Measurements from ENCODE around the gene SERPINB5.

SERPINB5 gene

DNA sequence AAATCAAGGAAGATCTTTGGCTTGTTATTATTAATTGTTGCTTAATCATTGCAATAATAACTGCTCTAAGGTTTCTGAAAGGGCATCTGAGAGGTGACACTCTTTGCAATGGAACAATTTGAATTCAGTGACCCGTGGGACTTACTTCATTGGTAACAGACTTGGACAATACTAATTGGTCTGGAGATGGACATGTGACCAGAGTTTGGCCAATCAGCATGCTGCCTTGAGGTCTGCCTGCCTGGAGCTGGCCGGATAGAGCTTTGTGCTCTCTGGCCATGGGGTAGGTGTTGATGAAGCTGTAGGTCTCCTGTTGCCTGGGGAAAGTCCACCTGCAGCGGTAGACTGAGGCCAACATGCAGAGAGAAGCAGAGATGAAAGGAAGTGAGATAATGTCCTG, 30.5 kb upstream of the SERPINB5 start:
- H3K9me3 ChIP-seq (ENCODE audit: insufficient read depth, low read depth, low read length) = no peaks in the 10 kb centered on the region
- no peak overlapping the region; the same call in 1 of the 2 replicates for H2AFZ ChIP-seq (ENCODE audit: low read length)
- no peaks in the 10 kb centered on the region for H4K20me1 ChIP-seq (ENCODE audit: insufficient read depth, low read length, poor library complexity, severe bottlenecking)
- no peak overlapping the region for H3K9ac ChIP-seq (ENCODE audit: low read depth, low read length, poor library complexity, severe bottlenecking)
- no peak overlapping the region for H3K4me3 ChIP-seq (ENCODE audit: low read length, poor library complexity, severe bottlenecking)
- no peaks in the 10 kb centered on the region for H3K36me3 ChIP-seq (ENCODE audit: insufficient read depth, low read length)
- H3K27me3 ChIP-seq (ENCODE audit: insufficient read depth, low read length, poor library complexity, severe bottlenecking) = no peaks in the 10 kb centered on the region
- no peaks in the 10 kb centered on the region for H3K79me2 ChIP-seq (ENCODE audit: insufficient read depth, low read length)
- no peaks in the 10 kb centered on the region for H3K9me2 ChIP-seq (replicated peaks; ENCODE audit: low read depth, low read length)
- H3K4me2 ChIP-seq (ENCODE audit: low read depth, low read length, poor library complexity, severe bottlenecking) = no peak overlapping the region
- TF ChIP-seq EZH2phosphoT487 (IDR thresholded peaks at IDR 0.05; ENCODE audit: borderline replicate concordance) (no peak), CTCF (conservative IDR thresholded peaks at IDR 0.05; ENCODE audit: low read length) (no peak)
- no peaks in the 10 kb centered on the region for H3F3A ChIP-seq (ENCODE audit: low read depth)
- peaks cover 9% of the 10 kb centered on the region for H3K4me1 ChIP-seq (ENCODE audit: insufficient read depth, low read length, poor library complexity, severe bottlenecking)

GRCh38 chr18:63447066-63447465, 29.7 kb upstream of the SERPINB5 start:
- Histone ChIP-seq H3K9ac (ENCODE audit: low read depth, low read length, poor library complexity, severe bottlenecking) (no peak overlapping the region), H3K36me3 (ENCODE audit: insufficient read depth, low read length) (no peaks in the 10 kb centered on the region), H3K9me3 (ENCODE audit: insufficient read depth, low read depth, low read length) (no peaks in the 10 kb centered on the region), H3K79me2 (ENCODE audit: insufficient read depth, low read length) (no peaks in the 10 kb centered on the region), H3K4me3 (ENCODE audit: low read length, poor library complexity, severe bottlenecking) (no peak overlapping the region), H2AFZ (ENCODE audit: low read length) (no peak overlapping the region), H4K20me1 (ENCODE audit: insufficient read depth, low read length, poor library complexity, severe bottlenecking) (no peaks in the 10 kb centered on the region), H3F3A (ENCODE audit: low read depth) (no peaks in the 10 kb centered on the region), H3K4me2 (ENCODE audit: low read depth, low read length, poor library complexity, severe bottlenecking) (no peak overlapping the region), H3K27me3 (ENCODE audit: insufficient read depth, low read length, poor library complexity, severe bottlenecking) (no peaks in the 10 kb centered on the region), H3K4me1 (ENCODE audit: insufficient read depth, low read length, poor library complexity, severe bottlenecking) (peaks cover 16% of the 10 kb centered on the region), H3K9me2 (replicated peaks; ENCODE audit: low read depth, low read length) (no peaks in the 10 kb centered on the region)
- no peak for TF ChIP-seq CTCF (conservative IDR thresholded peaks at IDR 0.05; ENCODE audit: low read length)
- no peak for TF ChIP-seq EZH2phosphoT487 (IDR thresholded peaks at IDR 0.05; ENCODE audit: borderline replicate concordance)

GRCh38 chr18:63449426-63449825, 27.3 kb upstream of the SERPINB5 start:
- H3K79me2 ChIP-seq (ENCODE audit: insufficient read depth, low read length) = no peaks in the 10 kb centered on the region
- no peak overlapping the region for H3K9ac ChIP-seq (ENCODE audit: low read depth, low read length, poor library complexity, severe bottlenecking)
- H4K20me1 ChIP-seq (ENCODE audit: insufficient read depth, low read length, poor library complexity, severe bottlenecking) = no peaks in the 10 kb centered on the region
- H3K27me3 ChIP-seq (ENCODE audit: insufficient read depth, low read length, poor library complexity, severe bottlenecking) = no peaks in the 10 kb centered on the region
- H3K9me3 ChIP-seq (ENCODE audit: insufficient read depth, low read depth, low read length) = no peaks in the 10 kb centered on the region
- H3K9me2 ChIP-seq (replicated peaks; ENCODE audit: low read depth, low read length) = no peaks in the 10 kb centered on the region
- no peak overlapping the region for H3K4me3 ChIP-seq (ENCODE audit: low read length, poor library complexity, severe bottlenecking)
- no peaks in the 10 kb centered on the region for H3F3A ChIP-seq (ENCODE audit: low read depth)
- no peak overlapping the region for H3K4me2 ChIP-seq (ENCODE audit: low read depth, low read length, poor library complexity, severe bottlenecking)
- TF ChIP-seq CTCF (conservative IDR thresholded peaks at IDR 0.05; ENCODE audit: low read length) = no peak
- H3K4me1 ChIP-seq (ENCODE audit: insufficient read depth, low read length, poor library complexity, severe bottlenecking) = peaks cover 25% of the 10 kb centered on the region
- no peaks in the 10 kb centered on the region for H3K36me3 ChIP-seq (ENCODE audit: insufficient read depth, low read length)
- H2AFZ ChIP-seq (ENCODE audit: low read length) = no peak overlapping the region

All from Loucy (cell line).